ENCODE results near the gene SFXN1. TPM values are rescaled to one million over a fixed set of nuclear protein-coding genes. Genes with fewer than 3 reads are reported as not detected.

SFXN1 gene
- polyA plus RNA-seq, 1 donor, result 19.6 TPM

DNA sequence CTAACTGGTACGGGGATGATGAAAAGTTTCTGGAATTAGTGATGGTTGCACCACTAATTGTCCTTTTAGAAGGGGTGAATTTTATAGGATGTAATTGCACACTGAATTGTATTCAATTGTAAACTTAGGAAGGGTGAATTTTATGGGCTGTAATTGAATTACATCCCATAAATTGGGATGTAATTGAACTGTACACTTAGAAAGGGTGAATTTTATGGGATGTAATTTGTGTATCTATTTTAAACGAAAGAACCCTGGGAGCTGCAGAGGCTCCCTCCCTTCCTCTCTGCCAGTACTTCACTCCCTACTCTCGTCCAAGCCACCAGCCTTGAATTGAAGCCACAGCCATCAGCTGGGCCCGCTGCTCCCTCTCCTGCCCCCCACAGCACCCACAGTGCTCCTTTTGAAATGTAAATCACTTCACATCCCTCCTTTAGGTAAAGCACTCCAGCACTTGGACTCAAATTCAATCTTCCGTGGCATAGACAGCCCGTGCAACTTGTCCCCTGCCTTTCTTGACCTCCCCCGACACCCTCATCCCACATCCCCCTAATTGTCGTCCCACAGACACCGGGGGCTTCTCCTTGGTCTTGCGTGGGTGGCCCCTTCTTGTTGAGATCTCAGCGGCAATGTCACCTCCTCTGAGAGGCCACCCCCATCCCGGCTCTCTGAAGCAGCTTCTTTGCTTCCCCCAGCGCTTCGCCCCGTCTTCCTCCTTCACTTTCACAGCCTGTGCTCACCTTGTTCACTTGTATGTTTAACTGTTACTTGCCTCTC, 95.3 kb downstream of the SFXN1 start:
- DNase-seq (ENCODE audit: low read depth), result no peak

DNA sequence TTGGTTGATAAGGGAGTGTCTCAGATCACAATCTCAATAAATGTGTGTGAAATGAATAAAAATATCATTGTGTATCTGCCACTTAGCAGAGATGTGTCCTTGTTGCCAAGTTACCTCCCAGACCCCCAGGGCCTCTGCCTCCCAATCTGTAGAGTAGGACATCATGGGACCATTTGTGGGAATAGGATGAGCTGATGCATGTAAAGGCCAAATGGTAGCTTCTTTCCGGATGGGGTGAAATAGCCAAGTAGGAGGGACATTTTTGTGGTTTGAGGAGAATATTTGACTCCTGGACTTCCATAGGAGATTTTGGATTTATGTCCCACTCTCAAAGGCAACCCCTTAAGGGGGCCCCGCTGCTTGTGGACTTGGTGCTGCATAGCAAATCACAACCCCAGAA, 96.9 kb downstream of the SFXN1 start:
- DNase-seq (ENCODE audit: low read depth), result no peak

DNA sequence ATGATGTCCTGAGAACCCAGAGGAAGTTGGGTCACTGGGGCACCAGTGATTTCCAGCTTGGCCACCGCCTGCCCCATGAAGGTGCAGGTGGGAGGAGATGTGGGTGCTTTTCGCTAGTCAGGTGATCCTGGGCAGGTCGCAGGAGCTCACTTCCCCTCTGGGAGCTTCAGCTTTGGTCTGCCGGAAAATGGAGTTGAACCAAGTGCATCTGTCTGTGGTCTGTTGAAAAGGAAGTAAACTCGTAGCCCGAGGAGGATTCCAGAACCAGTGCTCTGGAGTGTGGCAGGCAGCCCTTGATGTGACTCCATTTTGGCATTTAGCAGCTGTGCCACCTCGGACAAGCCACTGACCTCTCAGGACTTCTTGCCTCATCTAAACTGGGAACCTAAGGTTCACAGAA, 97.7 kb downstream of the SFXN1 start:
- DNase-seq (ENCODE audit: low read depth), result no peak

DNA sequence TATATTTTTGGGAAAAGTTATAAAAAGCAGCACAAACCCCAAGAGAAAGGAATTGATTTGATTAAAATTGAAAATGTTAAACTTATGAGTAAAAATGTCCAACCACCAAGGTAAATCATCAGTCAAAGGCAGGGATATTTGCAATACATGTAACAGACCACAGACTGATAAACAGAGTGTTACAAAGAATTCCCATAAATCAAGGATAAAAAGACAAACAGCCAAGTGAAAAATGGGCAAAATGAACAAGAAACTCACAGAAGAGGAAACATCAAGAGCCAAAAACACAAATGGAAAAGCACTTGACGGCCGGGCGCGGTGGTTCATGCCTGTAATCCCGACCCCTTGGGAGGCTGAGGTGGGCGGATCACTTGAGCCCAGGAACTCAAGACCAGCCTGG, 98.2 kb downstream of the SFXN1 start:
- no peak for DNase-seq (ENCODE audit: low read depth)

Other genes starting within 250 kb of the SFXN1 start
- not detected for gene DRD1, start 34.4 kb upstream of the SFXN1 start, polyA plus RNA-seq (ENCODE audit: insufficient read length)
- 0.90 TPM for gene HRH2, start 179.5 kb downstream of the SFXN1 start, polyA plus RNA-seq (ENCODE audit: insufficient read length)

All from forelimb muscle (tissue), 1 donor.